ENCODE results near the gene ZNF438. TPM values are rescaled to one million over a fixed set of nuclear protein-coding genes. Genes with fewer than 3 reads are reported as not detected.
"Not testable (repeated sequence)": the region's sequence is repeated elsewhere in the genome, so short reads cannot be mapped to it uniquely, and the experiment has no call there.

Gene ZNF438
- total and polyA plus RNA-seq, 3 experiments from 2014 or later: 2.9 to 4.2 (median 3.9) TPM

- ChIA-PET CTCF (interaction anchor here (0.9 kb wide), 1 partner anchor 16 kb away, joined by 3 read pairs; no protein-coding TSS in a partner anchor), POLR2A (no interaction called here)
- DNase-seq: no peak
- Mint-ChIP-seq H3K4me3 (no peak overlapping the region), H3K27me3 (no peaks in the 10 kb centered on the region), H3K4me1 (peaks cover 5 to 7% (median 6%) of the 10 kb centered on the region in 3 donors), H3K36me3 (peaks cover 0 to 6% (median under 1%) of the 10 kb centered on the region in 3 donors), H3K27ac (no peak overlapping the region), H3K9me3 (peaks cover 0 to 2% (median 0%) of the 10 kb centered on the region in 5 donors)
- no peak overlapping the region for H3K4me3 ChIP-seq (ENCODE audit: low read length)
- H3K36me3 ChIP-seq (ENCODE audit: insufficient read depth, low read length): no peaks in the 10 kb centered on the region
- H3K27ac ChIP-seq (ENCODE audit: low read depth, low read length): no peak overlapping the region
- no peaks in the 10 kb centered on the region for H3K9me3 ChIP-seq (ENCODE audit: low read length)
- H3K4me1 ChIP-seq (ENCODE audit: insufficient read depth, low read length): no peaks in the 10 kb centered on the region
- no peaks in the 10 kb centered on the region for H3K27me3 ChIP-seq (ENCODE audit: insufficient read depth, low read length, poor library complexity, severe bottlenecking)
These were observed 69.1 kb downstream of the ZNF438 start for GRCh38 chr10:30962522-30962921.

- Histone ChIP-seq H3K9me3 (ENCODE audit: low read length) (no peaks in the 10 kb centered on the region), H3K36me3 (ENCODE audit: insufficient read depth, low read length) (no peaks in the 10 kb centered on the region), H3K4me3 (ENCODE audit: low read length) (no peak overlapping the region), H3K27me3 (ENCODE audit: insufficient read depth, low read length, poor library complexity, severe bottlenecking) (no peaks in the 10 kb centered on the region), H3K4me1 (ENCODE audit: insufficient read depth, low read length) (no peaks in the 10 kb centered on the region), H3K27ac (ENCODE audit: low read depth, low read length) (no peak overlapping the region)
- POLR2A ChIA-PET: no interaction called here
- CTCF ChIA-PET: no interaction called here
- H3K27me3 Mint-ChIP-seq: no peaks in the 10 kb centered on the region
- peaks cover 2 to 15% (median 8%) of the 10 kb centered on the region in 3 donors for H3K36me3 Mint-ChIP-seq
- H3K4me3 Mint-ChIP-seq: no peak overlapping the region
- no peak overlapping the region for H3K27ac Mint-ChIP-seq
- peaks cover 5 to 6% (median 5%) of the 10 kb centered on the region in 3 donors for H3K4me1 Mint-ChIP-seq
- no peak for DNase-seq
- peaks cover 0 to 7% (median 3%) of the 10 kb centered on the region in 5 donors for H3K9me3 Mint-ChIP-seq
These were observed 71.8 kb downstream of the ZNF438 start for GRCh38 chr10:30959836-30960210.

GRCh38 chr10:30949218-30949617, 82.4 kb downstream of the ZNF438 start:
- H3K27ac ChIP-seq (ENCODE audit: low read depth, low read length): not testable (repeated sequence)

GRCh38 chr10:30944005-30944404, 87.7 kb downstream of the ZNF438 start:
- no peak overlapping the region for H3K4me3 Mint-ChIP-seq
- no peaks in the 10 kb centered on the region for H3K27me3 Mint-ChIP-seq
- ChIA-PET CTCF (no interaction called here), POLR2A (no interaction called here)
- no peak overlapping the region for H3K4me3 ChIP-seq (ENCODE audit: low read length)
- no peaks in the 10 kb centered on the region for H3K36me3 ChIP-seq (ENCODE audit: insufficient read depth, low read length)
- no peaks in the 10 kb centered on the region for H3K4me1 ChIP-seq (ENCODE audit: insufficient read depth, low read length)
- H3K36me3 Mint-ChIP-seq: peaks cover 3 to 13% (median 8%) of the 10 kb centered on the region in 3 donors
- peaks cover 0 to 10% (median 0%) of the 10 kb centered on the region in 5 donors for H3K9me3 Mint-ChIP-seq
- no peak overlapping the region for H3K27ac ChIP-seq (ENCODE audit: low read depth, low read length)
- H3K4me1 Mint-ChIP-seq: peaks cover 3 to 17% (median 6%) of the 10 kb centered on the region in 3 donors
- no peaks in the 10 kb centered on the region for H3K27me3 ChIP-seq (ENCODE audit: insufficient read depth, low read length, poor library complexity, severe bottlenecking)
- no peak overlapping the region for H3K27ac Mint-ChIP-seq
- no peak for DNase-seq
- H3K9me3 ChIP-seq (ENCODE audit: low read length): no peaks in the 10 kb centered on the region

More at GRCh38 chr10:30949218-30949617, 82.4 kb downstream of the ZNF438 start:
- H3K27me3 ChIP-seq (ENCODE audit: insufficient read depth, low read length, poor library complexity, severe bottlenecking); H3K27me3 Mint-ChIP-seq; DNase-seq; H3K4me3 ChIP-seq (ENCODE audit: low read length); POLR2A ChIA-PET; H3K4me1 Mint-ChIP-seq; H3K4me3 Mint-ChIP-seq; H3K9me3 ChIP-seq (ENCODE audit: low read length); CTCF ChIA-PET; H3K36me3 ChIP-seq (ENCODE audit: insufficient read depth, low read length); H3K4me1 ChIP-seq (ENCODE audit: insufficient read depth, low read length); H3K27ac Mint-ChIP-seq: not testable (repeated sequence)
- peaks cover 0 to 12% (median 4%) of the 10 kb centered on the region in 3 donors for H3K36me3 Mint-ChIP-seq
- H3K9me3 Mint-ChIP-seq: peaks cover 0 to 19% (median 5%) of the 10 kb centered on the region in 5 donors

- peaks cover 0 to 9% (median 0%) of the 10 kb centered on the region in 5 donors for H3K9me3 Mint-ChIP-seq
- POLR2A ChIA-PET: no interaction called here
These were observed 88.2 kb downstream of the ZNF438 start for GRCh38 chr10:30943451-30943850.

GRCh38 chr10:30940256-30940655, 91.4 kb downstream of the ZNF438 start:
- H3K9me3 Mint-ChIP-seq: peaks cover 0 to 2% (median 1%) of the 10 kb centered on the region in 5 donors

More at GRCh38 chr10:30943451-30943850, 88.2 kb downstream of the ZNF438 start:
- no peak overlapping the region for H3K27ac Mint-ChIP-seq
- peaks cover 3 to 17% (median 6%) of the 10 kb centered on the region in 3 donors for H3K4me1 Mint-ChIP-seq
- H3K4me3 Mint-ChIP-seq: no peak overlapping the region
- CTCF ChIA-PET: no interaction called here
- H3K27ac ChIP-seq (ENCODE audit: low read depth, low read length): no peak overlapping the region
- DNase-seq: no peak
- no peaks in the 10 kb centered on the region for H3K4me1 ChIP-seq (ENCODE audit: insufficient read depth, low read length)
- no peaks in the 10 kb centered on the region for H3K36me3 ChIP-seq (ENCODE audit: insufficient read depth, low read length)
- no peaks in the 10 kb centered on the region for H3K27me3 ChIP-seq (ENCODE audit: insufficient read depth, low read length, poor library complexity, severe bottlenecking)
- peaks cover 3 to 13% (median 9%) of the 10 kb centered on the region in 3 donors for H3K36me3 Mint-ChIP-seq
- H3K27me3 Mint-ChIP-seq: no peaks in the 10 kb centered on the region
- no peak overlapping the region for H3K4me3 ChIP-seq (ENCODE audit: low read length)
- no peaks in the 10 kb centered on the region for H3K9me3 ChIP-seq (ENCODE audit: low read length)

GRCh38 chr10:30939643-30940251, 91.9 kb downstream of the ZNF438 start:
- peaks cover 8 to 15% (median 10%) of the 10 kb centered on the region in 3 donors for H3K4me1 Mint-ChIP-seq
- no peaks in the 10 kb centered on the region for H3K9me3 ChIP-seq (ENCODE audit: low read length)
- CTCF ChIA-PET: no interaction called here
- no peak overlapping the region for H3K4me3 ChIP-seq (ENCODE audit: low read length)
- H3K36me3 Mint-ChIP-seq: peaks cover 15 to 20% (median 17%) of the 10 kb centered on the region in 3 donors
- H3K9me3 Mint-ChIP-seq: peaks cover 0 to 5% (median 2%) of the 10 kb centered on the region in 5 donors
- no peaks in the 10 kb centered on the region for H3K27me3 ChIP-seq (ENCODE audit: insufficient read depth, low read length, poor library complexity, severe bottlenecking)
- H3K36me3 ChIP-seq (ENCODE audit: insufficient read depth, low read length): no peaks in the 10 kb centered on the region
- peak overlapping the region in 1 of 8 donors; percentile 25 for H3K27ac Mint-ChIP-seq
- no peak for DNase-seq
- POLR2A ChIA-PET: no interaction called here
- no peak overlapping the region for H3K27ac ChIP-seq (ENCODE audit: low read depth, low read length)
- peaks cover 5% of the 10 kb centered on the region for H3K4me1 ChIP-seq (ENCODE audit: insufficient read depth, low read length)
- no peak overlapping the region for H3K4me3 Mint-ChIP-seq
- H3K27me3 Mint-ChIP-seq: no peaks in the 10 kb centered on the region

More at GRCh38 chr10:30940256-30940655, 91.4 kb downstream of the ZNF438 start:
- Histone ChIP-seq H3K4me3 (ENCODE audit: low read length) (no peak overlapping the region), H3K27ac (ENCODE audit: low read depth, low read length) (no peak overlapping the region), H3K9me3 (ENCODE audit: low read length) (no peaks in the 10 kb centered on the region), H3K36me3 (ENCODE audit: insufficient read depth, low read length) (no peaks in the 10 kb centered on the region), H3K27me3 (ENCODE audit: insufficient read depth, low read length, poor library complexity, severe bottlenecking) (no peaks in the 10 kb centered on the region), H3K4me1 (ENCODE audit: insufficient read depth, low read length) (peaks cover 5% of the 10 kb centered on the region)
- H3K4me3 Mint-ChIP-seq: no peak overlapping the region
- ChIA-PET CTCF (no interaction called here), POLR2A (no interaction called here)
- no peaks in the 10 kb centered on the region for H3K27me3 Mint-ChIP-seq
- peaks cover 11 to 17% (median 14%) of the 10 kb centered on the region in 3 donors for H3K36me3 Mint-ChIP-seq
- no peak overlapping the region for H3K27ac Mint-ChIP-seq
- peaks cover 6 to 17% (median 9%) of the 10 kb centered on the region in 3 donors for H3K4me1 Mint-ChIP-seq
- no peak for DNase-seq

GRCh38 chr10:30935078-30935477, 96.6 kb downstream of the ZNF438 start:
- Mint-ChIP-seq H3K27ac (no peak overlapping the region), H3K4me3 (no peak overlapping the region), H3K27me3 (no peaks in the 10 kb centered on the region), H3K9me3 (peaks cover 0 to 5% (median 2%) of the 10 kb centered on the region in 5 donors), H3K36me3 (peaks cover 18 to 22% (median 20%) of the 10 kb centered on the region in 3 donors), H3K4me1 (peaks cover 0 to 7% (median 5%) of the 10 kb centered on the region in 3 donors)
- Histone ChIP-seq H3K27me3 (ENCODE audit: insufficient read depth, low read length, poor library complexity, severe bottlenecking) (no peaks in the 10 kb centered on the region), H3K9me3 (ENCODE audit: low read length) (no peaks in the 10 kb centered on the region), H3K4me3 (ENCODE audit: low read length) (no peak overlapping the region), H3K36me3 (ENCODE audit: insufficient read depth, low read length) (no peaks in the 10 kb centered on the region), H3K4me1 (ENCODE audit: insufficient read depth, low read length) (peaks cover 5% of the 10 kb centered on the region), H3K27ac (ENCODE audit: low read depth, low read length) (no peak overlapping the region)
- DNase-seq: no peak
- ChIA-PET CTCF (no interaction called here), POLR2A (no interaction called here)

Measured in CD8-positive, alpha-beta memory T cell (primary cell).